Colonic mucosa (tissue), 4 donors: ENCODE measurements around the gene KLHDC2. TPM values are rescaled to one million over a fixed set of nuclear protein-coding genes. Genes with fewer than 3 reads are reported as not detected.
A peak's percentile ranks its signal among the peaks of the same experiment; 100 is the strongest.
"Not testable (repeated sequence)": the region's sequence is repeated elsewhere in the genome, so short reads cannot be mapped to it uniquely, and the experiment has no call there.

Experiments used
- DNase-seq: peaks from one replicate; pipeline ENCODE4 v3.0.0-alpha.2; 2020
- H3K27ac ChIP-seq: fragments of 200-600 bp; one replicate; pipeline ENCODE4 v1.8.0; 2021
- H3K27me3 ChIP-seq: fragments of 200-600 bp; one replicate; pipeline ENCODE4 v1.8.0; 2021
- H3K36me3 ChIP-seq: fragments of 200-600 bp; one replicate; pipeline ENCODE4 v1.8.0; 2021
- H3K4me1 ChIP-seq: fragments of 200-600 bp; one replicate; pipeline ENCODE4 v1.8.0; 2021; ENCODE audit warnings: mild to moderate bottlenecking
- H3K4me3 ChIP-seq: fragments of 200-600 bp; one replicate; pipeline ENCODE4 v1.8.0; 2021
- H3K9ac ChIP-seq, 2 donors: one replicate each; pipeline ENCODE4 v1.7.0; 2013; ENCODE audit warnings: control low read depth in 2 of 2, low read depth in 2 of 2, low read length in 2 of 2
- H3K9me3 ChIP-seq: fragments of 200-600 bp; one replicate; pipeline ENCODE4 v1.8.0; 2021
- intact Hi-C: fragments of 100-400 bp; cut with DNase I; formaldehyde crosslinking; loops from one replicate; pipeline ENCODE4 v1.14.1; 2022
- total RNA-seq, 2 donors: library from RNA; stranded (reverse); fragmentation: NEBNext Ultra II Directional in 1 of 2; extraction: Animal tissue kit (Norgen Biotek cat#: 25700) in 1 of 2; gene quantifications; one replicate each; pipeline ENCODE4 v1.2.1, GENCODE V29; 2021
- TF ChIP-seq, protein P1 (sequence below): fragments of 200-600 bp; IDR thresholded peaks from one replicate; pipeline ENCODE4 v1.8.0; 2022; ENCODE audit warnings: antibody characterized with exemption, mild to moderate bottlenecking
- donor health status: healthy.
- donor health status: DM: no; HTN: no; CAD: no.
- donor health status: DM: no; HTN: no; CAD: no.

KLHDC2 gene
- total RNA-seq, 2 donors from 2014 or later = 37.5 to 68.7 TPM

DNA sequence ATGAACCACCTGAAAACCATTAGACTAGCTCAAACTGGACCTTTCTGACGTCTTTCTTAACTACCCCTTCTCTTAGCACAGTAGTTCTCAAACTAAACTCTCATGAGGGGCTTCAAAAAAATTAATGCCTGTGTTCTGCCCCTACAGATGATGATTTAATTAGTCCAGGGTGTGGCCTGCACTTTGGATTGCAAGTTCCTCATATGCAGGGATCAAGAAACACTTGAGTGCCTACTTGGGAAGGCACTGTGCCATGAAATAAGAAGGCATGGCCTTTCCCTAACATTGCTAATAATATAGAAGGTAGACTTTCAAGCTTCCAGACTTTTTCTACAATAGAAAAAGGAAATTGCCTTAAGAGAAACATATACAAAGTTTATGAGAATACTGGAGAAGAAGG, 22.8 kb upstream of the KLHDC2 start:
- Histone ChIP-seq H3K36me3 (no peaks in the 10 kb centered on the region), H3K4me1 (no peaks in the 10 kb centered on the region), H3K9ac (no peak overlapping the region), H3K27ac (no peak overlapping the region), H3K9me3 (no peaks in the 10 kb centered on the region), H3K27me3 (no peaks in the 10 kb centered on the region), H3K4me3 (no peak overlapping the region)
- DNase-seq = no peak
- TF ChIP-seq, protein P1, sequence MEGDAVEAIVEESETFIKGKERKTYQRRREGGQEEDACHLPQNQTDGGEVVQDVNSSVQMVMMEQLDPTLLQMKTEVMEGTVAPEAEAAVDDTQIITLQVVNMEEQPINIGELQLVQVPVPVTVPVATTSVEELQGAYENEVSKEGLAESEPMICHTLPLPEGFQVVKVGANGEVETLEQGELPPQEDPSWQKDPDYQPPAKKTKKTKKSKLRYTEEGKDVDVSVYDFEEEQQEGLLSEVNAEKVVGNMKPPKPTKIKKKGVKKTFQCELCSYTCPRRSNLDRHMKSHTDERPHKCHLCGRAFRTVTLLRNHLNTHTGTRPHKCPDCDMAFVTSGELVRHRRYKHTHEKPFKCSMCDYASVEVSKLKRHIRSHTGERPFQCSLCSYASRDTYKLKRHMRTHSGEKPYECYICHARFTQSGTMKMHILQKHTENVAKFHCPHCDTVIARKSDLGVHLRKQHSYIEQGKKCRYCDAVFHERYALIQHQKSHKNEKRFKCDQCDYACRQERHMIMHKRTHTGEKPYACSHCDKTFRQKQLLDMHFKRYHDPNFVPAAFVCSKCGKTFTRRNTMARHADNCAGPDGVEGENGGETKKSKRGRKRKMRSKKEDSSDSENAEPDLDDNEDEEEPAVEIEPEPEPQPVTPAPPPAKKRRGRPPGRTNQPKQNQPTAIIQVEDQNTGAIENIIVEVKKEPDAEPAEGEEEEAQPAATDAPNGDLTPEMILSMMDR = no peak
- intact Hi-C loops = no loop called here

GRCh38 chr14:49746476-49746875, 21.5 kb upstream of the KLHDC2 start:
- H3K9me3 ChIP-seq, H3K9ac ChIP-seq, H3K36me3 ChIP-seq, H3K27me3 ChIP-seq, DNase-seq, H3K27ac ChIP-seq, intact Hi-C loops, H3K4me3 ChIP-seq, H3K4me1 ChIP-seq: not testable (repeated sequence)

DNA sequence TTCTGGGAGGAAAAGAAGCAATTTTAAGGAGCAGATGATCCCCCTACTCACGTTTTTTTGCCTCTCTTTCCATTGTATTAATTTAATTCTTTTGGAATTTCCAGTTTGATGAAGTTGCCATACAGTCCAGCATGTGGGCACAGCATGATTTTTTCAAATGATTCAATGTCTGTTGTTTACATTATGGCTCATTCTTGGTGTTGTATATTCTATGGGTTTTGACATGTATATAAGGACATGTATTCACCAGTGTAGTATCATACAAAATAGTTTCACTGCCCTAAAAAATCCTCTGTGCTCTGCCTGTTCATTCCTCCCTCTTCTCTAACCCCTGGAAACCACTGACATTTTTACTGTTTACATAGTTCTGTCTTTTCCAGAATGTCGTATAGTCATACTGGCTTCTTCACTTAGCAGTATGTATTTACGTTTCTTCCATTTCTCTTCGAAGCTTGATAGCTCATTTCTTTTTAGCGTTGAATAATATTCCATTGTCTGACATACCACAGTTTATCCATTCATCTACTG, 13.3 kb upstream of the KLHDC2 start:
- Histone ChIP-seq H3K36me3 (no peaks in the 10 kb centered on the region), H3K27me3 (no peaks in the 10 kb centered on the region), H3K27ac (no peak overlapping the region), H3K4me3 (no peak overlapping the region), H3K4me1 (no peaks in the 10 kb centered on the region), H3K9ac (no peak overlapping the region), H3K9me3 (no peaks in the 10 kb centered on the region)
- TF ChIP-seq, protein P1 = no peak
- DNase-seq = no peak
- intact Hi-C loops = no loop called here

DNA sequence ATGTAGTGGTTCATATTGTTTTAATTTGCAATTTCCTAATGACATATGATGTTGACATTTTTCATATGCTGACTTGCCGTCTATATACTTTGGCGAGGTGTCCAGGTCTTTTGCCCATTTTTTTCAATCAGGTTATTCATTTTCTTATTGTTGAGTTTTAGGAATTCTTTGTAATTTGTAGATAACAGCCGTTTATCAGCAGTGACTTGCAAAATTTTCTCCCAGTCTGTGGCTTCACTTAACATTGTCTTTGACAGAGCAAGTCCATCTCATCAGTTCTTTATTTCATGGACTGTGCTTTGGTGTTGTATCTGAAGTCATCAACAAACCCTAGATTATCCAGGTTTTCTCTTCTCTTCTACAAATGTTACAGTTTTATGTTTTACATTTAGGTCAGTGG, 12.6 kb upstream of the KLHDC2 start:
- no peak overlapping the region for H3K4me3 ChIP-seq
- intact Hi-C loops = no loop called here
- H3K4me1 ChIP-seq = no peaks in the 10 kb centered on the region
- TF ChIP-seq, protein P1 = no peak
- H3K27me3 ChIP-seq = no peaks in the 10 kb centered on the region
- no peak overlapping the region for H3K27ac ChIP-seq
- no peaks in the 10 kb centered on the region for H3K36me3 ChIP-seq
- DNase-seq = no peak
- H3K9me3 ChIP-seq = no peaks in the 10 kb centered on the region
- no peak overlapping the region for H3K9ac ChIP-seq

- TF ChIP-seq, protein P1 = no peak
- intact Hi-C loops = no loop called here
Observed at GRCh38 chr14:49761839-49762551, 6.0 kb upstream of the KLHDC2 start.

GRCh38 chr14:49766839-49767238, 1.1 kb upstream of the KLHDC2 start:
- no peaks in the 10 kb centered on the region for H3K9me3 ChIP-seq
- H3K36me3 ChIP-seq = no peaks in the 10 kb centered on the region
- DNase-seq = peak; percentile 31
- TF ChIP-seq, protein P1 = no peak
- intact Hi-C loops = loop anchor here (5.0 kb wide), 2 partner anchors 75 to 130 kb away; partner anchors contain the start of genes DNAAF2 and KLHDC1
- H3K27ac ChIP-seq = peak overlapping the region; percentile 97
- peak overlapping the region; percentile 81 to 99 for H3K9ac ChIP-seq
- H3K4me3 ChIP-seq = peak overlapping the region; percentile 88
- H3K4me1 ChIP-seq = peaks cover 10% of the 10 kb centered on the region
- no peaks in the 10 kb centered on the region for H3K27me3 ChIP-seq

More at GRCh38 chr14:49761839-49762551, 6.0 kb upstream of the KLHDC2 start:
- Histone ChIP-seq H3K9me3 (no peaks in the 10 kb centered on the region), H3K4me1 (no peaks in the 10 kb centered on the region), H3K27me3 (no peaks in the 10 kb centered on the region), H3K9ac (no peak overlapping the region), H3K27ac (no peak overlapping the region), H3K36me3 (no peaks in the 10 kb centered on the region), H3K4me3 (no peak overlapping the region)
- DNase-seq = no peak
